ENCODE data around the gene CGB1. TPM values are rescaled to one million over a fixed set of nuclear protein-coding genes. Genes with fewer than 3 reads are reported as not detected.

CGB1 gene
- total and polyA plus RNA-seq, 2 of the 8 experiments (the other 6 are each of a cell fraction or from before 2014, with no cell fraction given): not detected

DNA sequence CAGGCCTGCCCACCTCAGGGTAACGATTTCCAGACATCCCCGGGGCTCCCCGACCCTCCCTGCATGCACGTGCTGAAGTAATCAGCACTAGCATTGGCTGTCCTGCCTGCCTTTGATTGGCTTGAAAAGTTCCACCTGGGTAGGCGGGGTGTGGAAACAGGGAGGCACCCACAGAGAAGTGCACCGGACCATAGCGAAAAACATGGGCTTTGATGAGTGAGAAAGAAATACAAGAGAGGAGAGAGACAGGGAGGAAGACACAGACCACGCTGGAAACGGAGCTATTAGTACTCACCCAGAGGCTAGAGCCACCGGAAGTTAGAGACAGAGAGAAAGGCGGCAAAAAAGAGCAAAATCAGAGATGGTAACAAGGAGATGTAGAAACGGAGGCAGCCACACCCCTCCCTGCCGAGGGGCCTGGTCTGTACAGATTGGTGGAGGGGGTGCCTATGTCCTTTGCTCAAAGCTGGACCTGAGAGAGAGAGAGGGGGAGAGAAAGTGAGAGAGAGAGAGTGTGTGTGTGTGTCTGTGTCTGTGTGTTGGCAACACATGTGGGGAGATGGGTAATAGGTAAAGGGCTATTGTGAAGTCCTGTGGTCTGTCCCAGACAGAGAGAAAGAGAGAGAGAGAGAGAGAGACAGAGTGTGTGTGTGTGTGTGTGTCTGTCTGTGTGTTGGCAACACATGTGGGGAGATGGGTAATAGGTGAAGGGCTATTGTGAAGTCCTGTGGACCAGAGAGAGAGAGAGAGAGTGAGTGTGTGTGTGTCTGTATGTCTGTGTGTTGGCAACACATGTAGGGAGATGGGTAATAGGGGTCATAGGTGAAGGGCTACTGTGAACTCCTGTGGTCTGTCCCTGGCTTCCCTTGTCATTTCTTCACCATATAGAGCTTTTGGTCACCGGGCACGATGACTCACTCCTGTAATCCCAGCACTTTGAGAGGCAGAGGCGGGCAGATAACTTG, 15.5 kb downstream of the CGB1 start:
- ChIA-PET POLR2A (ENCODE audit: partially characterized antibody) (interaction anchor here (0.8 to 1.4 kb wide), 4 partner anchors 13 to 211 kb away, joined by 3 to 4 read pairs (median 3); partner anchors contain the start of genes BCAT2 and LIN7B), CTCF (ENCODE audit: partially characterized antibody) (interaction anchor here (0.9 to 8.1 kb wide), 7 partner anchors 10 to 77 kb away, joined by 3 to 46 read pairs (median 8); partner anchors contain the start of genes CGB2 and CGB7)
- H3K27ac ChIP-seq (ENCODE audit: low read depth, low read length): no peak overlapping the region
- 0 out of 2 replicates have a peak overlapping the region, but pooled peaks have one; percentile 20 for H2AK5ac ChIP-seq (ENCODE audit: low read depth, low read length)
- TF ChIP-seq TAF7 (optimal IDR thresholded peaks at IDR 0.05; ENCODE audit: borderline replicate concordance, low read depth, low read length) (no peak), USF2 (IDR thresholded peaks at IDR 0.05; ENCODE audit: low read length) (no peak), E2F6 (IDR thresholded peaks at IDR 0.05) (peak; percentile 59; the same call in 1 of the 2 replicates), MAX (IDR thresholded peaks at IDR 0.05) (peak; percentile 72)
- H4K5ac ChIP-seq (ENCODE audit: insufficient read length, low read depth, low read length): no peak overlapping the region
- no peak overlapping the region for H4K91ac ChIP-seq (replicated peaks; ENCODE audit: insufficient read length, low read length)
- no peak overlapping the region for H3K4ac ChIP-seq (replicated peaks; ENCODE audit: insufficient read length, low read depth, low read length)
- DNase-seq (ENCODE audit: low read depth in 1 of 2, low spot score in 2 of 2) (no peak), FAIRE-seq (no peak)
- no peak overlapping the region for H2AFZ ChIP-seq (ENCODE audit: low read length)
- no peak overlapping the region for H3K14ac ChIP-seq (ENCODE audit: insufficient read length)
- peaks cover 0 to 17% (median 8%) of the 10 kb centered on the region in 4 experiments; a peak in 5 of 7 replicates for H3K4me1 ChIP-seq (replicated peaks in 1 of 4; ENCODE audit: control insufficient read depth in 3 of 4, insufficient read depth in 4 of 4, low read length in 3 of 4)
- no peak overlapping the region for H3K18ac ChIP-seq (ENCODE audit: extremely low read depth, low read length)
- peaks cover 6% of the 10 kb centered on the region; the same call in 1 of the 2 replicates for H3K23me2 ChIP-seq (ENCODE audit: low read depth, low read length)
- no peaks in the 10 kb centered on the region for H4K20me1 ChIP-seq (replicated peaks in 1 of 2; ENCODE audit: control insufficient read depth in 1 of 2, insufficient read depth in 2 of 2, low read length in 2 of 2)
- H3K56ac ChIP-seq (replicated peaks; ENCODE audit: insufficient read length, low read depth, low read length): no peak overlapping the region
- no peak overlapping the region for H2BK120ac ChIP-seq (replicated peaks; ENCODE audit: low read depth, low read length)
- H3K79me2 ChIP-seq (ENCODE audit: control insufficient read depth in 1 of 2, insufficient read depth in 2 of 2, low read length in 2 of 2): no peaks in the 10 kb centered on the region
- no peak overlapping the region for H2BK20ac ChIP-seq (ENCODE audit: low read length)
- no peak overlapping the region for H3K4me3 ChIP-seq (ENCODE audit: extremely low read depth in 1 of 4, insufficient read depth in 2 of 4, low read depth in 3 of 4, low read length in 4 of 4)
- H3K27me3 ChIP-seq (replicated peaks in 1 of 4; ENCODE audit: control insufficient read depth in 3 of 4, extremely low read depth in 1 of 4, insufficient read depth in 3 of 4, low read length in 3 of 4): peaks cover 0 to 15% (median 12%) of the 10 kb centered on the region in 4 experiments; a peak in 6 of 7 replicates
- H3K9me3 ChIP-seq (ENCODE audit: insufficient read depth in 2 of 2, low read depth in 1 of 2, low read length in 1 of 2): no peaks in the 10 kb centered on the region
- H2BK5ac ChIP-seq (ENCODE audit: low read depth, low read length): no peak overlapping the region
- WGBS, 2 experiments (ENCODE audit: extremely low coverage in 1 of 2, insufficient coverage in 1 of 2, insufficient read length in 1 of 2, insufficient replicate concordance in 2 of 2, low coverage in 1 of 2, low lambda C conversion rate in 2 of 2, missing lambda C conversion rate in 1 of 2): 76% methylated on average over 16 of the region's 16 CpGs; no CpG with 5 or more reads in 1 of the 2 experiments
- no peaks in the 10 kb centered on the region for H3K79me1 ChIP-seq (ENCODE audit: low read depth, low read length)
- H3K36me3 ChIP-seq (ENCODE audit: control insufficient read depth in 2 of 4, insufficient read depth in 4 of 4, low read length in 3 of 4): peaks cover 0 to 3% (median under 1%) of the 10 kb centered on the region in 4 experiments; a peak in 3 of 8 replicates
- H4K8ac ChIP-seq (ENCODE audit: extremely low read depth, insufficient read depth, low read length): no peak overlapping the region
- peak overlapping the region in 1 of 4 experiments; percentile 21; a peak in 1 of 7 replicates for H3K9ac ChIP-seq (replicated peaks in 1 of 4; ENCODE audit: extremely low read depth in 1 of 4, low read depth in 3 of 4, low read length in 3 of 4)
- no peak overlapping the region for H2BK15ac ChIP-seq (ENCODE audit: low read length)
- no peak overlapping the region for H3K23ac ChIP-seq (ENCODE audit: insufficient read length)
- H3K4me2 ChIP-seq (ENCODE audit: insufficient read depth in 1 of 2, low read depth in 2 of 2, low read length in 2 of 2): peak overlapping the region; percentile 33 to 78
- peak overlapping the region; percentile 60; the same call in 1 of the 2 replicates for H2BK12ac ChIP-seq (ENCODE audit: low read depth, low read length)

All from H1 (cell line).